HG03439 (cell line): ENCODE data around the gene MAN1A2.

Source experiments
- ATAC-seq: cut with Tn5 transposase; IDR thresholded peaks from one replicate; pipeline ENCODE4 v1.9.1; 2021; ENCODE audit warnings: mild to moderate bottlenecking, moderate library complexity; ENCODE audit not compliant: unreplicated experiment

Gene MAN1A2

DNA sequence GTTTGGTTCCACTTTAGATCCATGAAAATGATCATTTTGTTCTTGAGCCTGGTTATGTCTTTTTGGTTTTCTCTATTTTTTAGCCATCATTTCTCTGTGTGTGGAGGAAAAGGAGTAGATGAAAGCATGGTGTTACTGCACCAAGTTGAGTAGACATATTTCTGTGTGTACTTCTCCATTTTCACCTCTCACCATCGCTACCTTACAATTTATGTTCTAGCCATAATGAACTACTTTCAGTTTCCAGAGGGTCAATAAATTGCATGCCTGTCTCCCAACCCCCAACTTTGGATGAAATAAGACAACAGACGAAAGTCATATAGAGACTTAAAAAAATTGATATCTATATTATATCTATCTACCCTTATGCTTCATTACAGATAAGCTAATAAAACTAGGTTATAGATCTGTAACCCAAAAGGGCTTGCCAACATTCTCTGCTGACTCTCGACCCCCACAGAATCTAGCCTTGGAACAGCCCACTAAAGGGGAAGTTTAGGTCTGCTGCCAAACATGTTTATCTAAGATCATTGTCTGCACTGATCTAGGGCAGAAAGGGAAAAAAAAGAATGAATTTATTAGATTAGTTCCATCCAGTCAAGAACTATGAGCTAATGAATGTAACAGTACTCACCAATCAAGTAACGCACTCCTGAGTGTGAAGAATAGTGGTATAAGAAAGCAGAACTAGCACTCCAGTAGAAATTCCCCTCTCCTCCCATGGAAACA lies 7.5 kb upstream of the MAN1A2 start:
- ATAC-seq: no peak

DNA sequence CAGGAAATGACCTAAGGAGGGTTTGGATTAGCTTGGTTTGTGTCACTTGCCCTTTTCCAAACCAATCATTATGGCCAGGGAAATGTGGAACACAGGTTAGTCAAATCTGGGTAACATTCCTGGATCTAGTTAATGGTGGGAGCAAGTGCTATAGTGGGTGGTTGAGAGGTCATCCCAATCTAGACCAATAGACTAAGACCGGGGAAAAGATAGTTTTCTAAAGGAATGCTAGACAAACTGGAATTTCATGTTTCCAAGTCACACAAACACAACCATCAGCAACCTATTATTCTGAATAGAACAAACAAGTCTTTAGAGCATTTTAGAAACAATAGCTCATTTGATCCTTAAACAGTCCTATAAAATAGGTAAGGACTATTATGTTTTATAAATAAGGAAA lies 4.3 kb upstream of the MAN1A2 start:
- ATAC-seq: no peak

DNA sequence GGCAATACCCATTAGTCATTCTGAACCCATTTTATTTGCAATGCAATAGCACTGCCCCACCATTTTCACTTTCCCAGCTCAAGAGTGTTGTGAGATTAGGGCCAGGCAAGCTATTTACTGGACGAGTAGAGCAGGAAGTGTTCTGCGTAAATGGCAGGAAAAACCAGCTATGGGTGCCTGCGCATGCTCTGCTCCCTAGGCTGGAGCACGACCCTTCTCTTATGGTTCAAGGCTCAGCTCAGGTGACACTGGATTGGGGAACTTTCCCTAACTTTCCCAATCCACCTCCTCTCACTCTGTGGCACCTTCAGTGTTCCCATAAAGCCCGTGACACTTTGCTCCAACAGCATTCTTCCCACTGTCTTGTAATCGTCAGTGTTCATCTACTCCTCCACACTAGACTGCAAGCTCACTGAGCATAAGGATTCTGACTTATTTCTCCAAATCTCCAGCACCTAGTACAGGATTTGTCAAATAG lies 3.6 kb upstream of the MAN1A2 start:
- no peak for ATAC-seq

DNA sequence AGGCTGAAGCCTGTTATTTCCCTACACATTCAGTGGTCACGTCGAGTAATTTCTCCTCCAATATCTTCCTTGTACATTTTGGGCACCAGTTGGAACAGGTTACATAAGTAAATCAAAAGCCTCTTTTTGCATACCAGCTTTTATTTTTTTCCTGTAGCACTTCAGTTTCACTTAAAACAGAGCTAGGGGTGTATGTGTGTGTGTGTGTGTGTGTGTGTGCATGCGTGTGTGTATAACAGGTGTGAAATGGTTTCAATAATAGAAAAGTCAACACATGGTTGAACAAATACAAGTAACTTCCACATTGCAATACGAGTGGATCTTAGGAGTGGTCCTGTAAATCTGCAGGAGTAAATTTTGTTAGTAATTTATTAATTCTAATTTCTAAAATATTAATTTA lies 3.0 kb upstream of the MAN1A2 start:
- ATAC-seq: no peak

DNA sequence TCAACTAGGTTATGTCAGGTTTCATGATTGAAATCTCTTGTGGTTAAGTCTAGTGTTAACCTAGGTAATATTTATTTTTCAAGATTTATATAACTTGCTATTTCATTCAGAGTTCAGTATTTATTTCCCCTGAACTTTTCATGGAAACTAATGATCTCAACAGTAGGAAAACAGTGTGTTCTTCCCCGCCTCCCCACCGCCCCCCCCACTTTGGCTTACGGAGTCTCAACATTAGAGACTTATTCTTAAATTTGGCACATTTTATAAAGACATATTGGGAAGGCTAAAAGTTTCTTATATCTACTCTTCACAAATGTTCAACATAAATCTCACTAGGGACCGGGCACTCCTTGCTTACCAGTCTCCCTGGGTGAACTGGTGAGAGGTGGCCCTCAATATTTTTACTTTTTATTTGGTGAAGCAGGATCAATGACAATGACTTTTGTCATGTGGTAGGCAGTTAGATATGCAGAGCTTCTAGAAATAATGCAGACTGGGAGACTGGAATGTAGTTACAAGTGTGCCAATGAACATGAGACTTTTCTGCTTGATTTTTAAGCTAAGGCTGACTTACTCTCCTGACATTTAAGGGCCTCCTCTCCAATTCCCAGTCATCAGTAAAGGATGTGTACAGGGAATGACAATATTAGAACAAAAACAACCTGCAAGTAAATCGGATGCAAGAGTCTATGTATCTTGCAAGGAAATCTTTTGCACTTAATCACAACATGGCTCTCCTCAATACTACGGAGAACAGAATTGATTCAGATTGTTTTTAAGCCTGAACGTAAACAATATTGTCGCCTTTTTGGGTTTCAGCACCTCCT lies 1.7 kb upstream of the MAN1A2 start:
- no peak for ATAC-seq

DNA sequence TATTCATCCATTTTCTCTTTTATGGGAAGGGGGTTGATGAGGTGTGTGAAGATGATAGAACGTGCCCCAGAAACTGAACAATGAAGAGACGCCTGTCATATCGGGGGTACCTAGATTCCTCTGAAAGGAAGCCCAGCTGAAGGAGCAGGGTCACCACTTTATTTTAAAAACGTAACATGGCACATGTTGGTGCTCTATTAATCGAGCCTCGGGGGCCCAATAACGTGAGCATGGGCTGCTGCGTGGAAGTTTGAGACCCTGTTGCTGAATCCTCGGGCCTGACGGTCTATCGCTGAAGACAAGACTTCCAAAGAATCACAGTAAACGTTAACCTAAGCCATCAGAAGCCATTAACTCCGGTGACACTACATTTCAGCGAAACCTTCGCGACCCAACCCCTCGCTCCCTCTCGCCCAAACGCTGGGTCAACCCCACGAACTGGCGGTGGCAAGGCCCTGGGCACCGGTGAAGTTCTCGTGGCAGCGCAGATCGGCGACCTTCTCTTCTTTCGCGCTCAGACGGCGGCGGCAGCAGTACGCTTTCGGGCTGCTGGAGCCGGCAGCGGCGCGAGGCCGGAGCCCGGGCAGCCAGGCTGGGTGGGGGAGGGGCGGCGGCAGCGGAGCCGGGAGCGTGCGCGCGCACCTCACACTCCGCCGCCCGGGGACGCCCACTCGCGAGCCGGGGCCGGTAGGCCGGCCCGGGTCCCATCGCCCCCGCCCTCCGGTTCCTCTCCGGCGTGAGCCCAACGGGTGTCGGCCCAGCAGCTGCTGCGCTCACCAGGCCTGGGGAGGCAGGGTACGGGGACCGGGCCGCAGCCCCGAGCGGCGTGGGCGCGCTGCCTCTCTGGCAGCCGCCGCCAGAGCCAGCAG lies 838 bp upstream of the MAN1A2 start:
- ATAC-seq: peak; percentile 44

DNA sequence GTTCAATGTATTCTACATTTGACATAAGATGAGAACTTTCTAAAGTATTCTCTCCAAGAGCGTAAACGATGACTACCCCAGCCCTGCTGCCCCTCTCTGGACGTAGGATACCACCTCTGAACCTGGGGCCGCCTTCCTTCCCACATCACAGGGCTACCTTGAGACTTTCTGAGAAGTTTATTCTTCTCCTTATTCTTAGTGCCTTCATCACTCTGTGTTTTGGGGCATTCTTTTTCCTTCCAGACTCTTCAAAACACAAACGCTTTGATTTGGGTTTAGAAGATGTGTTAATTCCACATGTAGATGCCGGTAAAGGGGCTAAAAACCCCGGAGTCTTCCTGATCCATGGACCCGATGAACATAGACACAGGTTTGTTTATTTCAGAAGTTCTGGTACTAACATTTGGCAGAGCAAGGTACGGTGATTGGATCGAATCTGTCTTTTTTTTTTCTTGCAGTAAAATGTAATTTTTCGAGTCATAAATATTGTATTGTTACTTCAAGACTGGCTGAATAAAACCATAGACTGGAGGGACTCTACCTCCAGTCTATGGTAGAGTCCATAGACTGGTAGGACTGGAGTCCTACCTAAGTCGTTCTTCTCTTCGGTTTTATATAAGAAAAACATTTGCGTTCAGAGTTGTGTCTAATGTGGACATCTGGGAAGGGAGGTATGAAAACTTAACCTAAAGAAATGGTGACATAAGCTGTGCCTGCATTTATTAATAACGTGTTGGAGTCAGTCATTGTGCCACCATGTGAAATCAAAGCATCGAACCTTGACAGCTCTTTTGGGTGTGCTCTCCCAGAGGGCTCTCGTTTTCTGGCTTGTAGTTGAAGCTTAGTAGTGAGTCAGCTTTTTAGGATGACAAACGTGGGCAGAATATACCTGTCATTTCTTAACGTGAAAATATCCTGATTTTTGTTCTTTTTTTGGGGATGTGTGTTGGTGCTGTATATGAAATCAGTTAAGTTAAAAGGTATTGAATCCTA lies 1.2 kb downstream of the MAN1A2 start:
- ATAC-seq: no peak

DNA sequence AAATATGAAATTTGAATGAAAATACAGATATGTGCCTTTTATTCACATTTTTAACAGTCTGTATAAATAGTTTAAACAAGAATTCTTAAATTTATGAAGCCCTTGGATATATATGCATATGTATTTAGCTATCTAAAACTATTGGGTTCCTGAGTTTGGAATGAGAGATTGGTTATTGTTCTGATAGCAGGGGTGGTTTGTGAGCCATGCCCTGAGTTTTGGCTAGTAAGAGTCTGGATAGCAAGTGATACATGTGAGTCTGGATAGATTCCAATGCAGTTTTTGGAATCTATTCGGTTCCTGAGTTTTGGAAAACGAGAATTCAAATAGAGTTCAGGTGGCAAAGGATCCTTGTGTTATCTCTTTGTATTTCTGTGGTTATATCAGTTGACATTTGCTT lies 2.8 kb downstream of the MAN1A2 start:
- no peak for ATAC-seq

DNA sequence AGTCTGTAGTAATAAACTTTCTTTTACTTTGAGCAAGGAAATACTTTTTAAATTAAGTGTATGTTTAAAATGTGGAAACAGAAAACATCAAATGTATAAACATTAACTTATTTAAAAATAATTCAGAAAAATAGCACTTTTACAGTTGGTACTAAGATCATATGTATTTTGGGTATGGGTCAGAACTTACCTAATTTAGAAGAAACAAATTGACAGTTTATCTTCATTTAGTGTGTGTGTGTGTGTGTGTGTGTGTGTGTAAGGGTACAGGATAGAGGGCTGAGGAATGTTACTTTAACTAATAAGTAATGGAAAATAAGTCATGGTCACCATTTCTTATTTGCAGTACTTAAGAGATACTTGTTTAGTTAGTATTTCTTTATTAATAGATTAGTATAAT lies 3.3 kb downstream of the MAN1A2 start:
- ATAC-seq: no peak

DNA sequence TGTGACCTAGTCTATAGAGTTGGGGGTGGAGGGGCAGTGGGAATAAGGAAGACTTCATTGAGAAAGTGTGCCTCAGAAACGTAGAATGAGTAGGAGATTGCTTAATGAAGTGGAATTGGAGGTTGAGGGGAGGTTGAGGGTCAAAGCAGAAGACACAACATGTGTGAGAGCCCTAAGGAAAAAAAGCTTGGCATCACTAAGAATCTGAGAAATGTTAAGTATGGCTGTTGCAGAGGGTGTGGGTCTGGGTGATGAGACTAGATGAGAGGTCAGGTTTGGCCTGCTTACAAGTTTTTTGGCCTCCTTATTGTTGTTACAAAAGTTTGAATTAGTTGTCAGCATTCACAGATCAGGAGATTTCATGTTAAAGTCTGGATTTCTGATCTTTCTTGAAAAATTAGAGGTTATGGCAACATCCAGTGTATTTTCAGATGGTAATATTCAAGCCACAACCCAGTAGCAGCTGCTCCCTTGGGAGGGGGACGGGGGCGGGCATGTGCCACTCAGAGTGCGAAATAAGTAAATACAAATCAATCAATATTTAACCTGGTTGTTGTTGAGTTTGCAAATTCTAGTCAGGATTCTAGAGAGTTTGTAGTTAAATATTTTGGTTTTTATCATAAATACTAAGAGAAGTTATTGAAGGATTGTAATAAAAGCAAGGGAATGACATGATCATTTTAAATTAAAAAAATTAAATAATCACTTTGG lies 4.3 kb downstream of the MAN1A2 start:
- no peak for ATAC-seq

DNA sequence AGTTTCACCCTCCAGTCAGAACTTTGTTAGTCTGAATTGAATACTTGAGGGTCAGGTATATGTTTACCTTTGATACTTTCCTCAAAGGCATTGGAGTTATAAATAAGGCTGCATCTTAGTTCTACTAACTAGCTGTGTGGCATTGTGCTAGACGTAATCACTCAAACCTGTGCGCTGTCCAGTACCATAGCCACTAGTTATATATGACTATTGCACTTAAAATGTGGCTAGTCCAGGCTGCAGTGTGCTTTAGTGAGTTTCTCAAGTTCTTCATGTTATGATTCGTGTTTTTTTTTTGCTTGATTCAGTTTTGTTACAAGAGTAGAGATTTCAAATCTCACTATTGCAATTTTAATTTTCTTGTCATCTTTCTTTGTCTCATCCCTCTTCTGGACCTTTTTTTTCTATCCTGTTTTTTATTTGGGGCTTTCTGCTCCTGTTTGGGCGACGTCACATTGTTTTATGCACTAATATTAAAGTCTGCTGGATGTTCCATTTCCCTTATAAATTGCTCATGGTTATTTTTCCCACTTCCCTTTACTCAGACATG lies 5.7 kb downstream of the MAN1A2 start:
- no peak for ATAC-seq

DNA sequence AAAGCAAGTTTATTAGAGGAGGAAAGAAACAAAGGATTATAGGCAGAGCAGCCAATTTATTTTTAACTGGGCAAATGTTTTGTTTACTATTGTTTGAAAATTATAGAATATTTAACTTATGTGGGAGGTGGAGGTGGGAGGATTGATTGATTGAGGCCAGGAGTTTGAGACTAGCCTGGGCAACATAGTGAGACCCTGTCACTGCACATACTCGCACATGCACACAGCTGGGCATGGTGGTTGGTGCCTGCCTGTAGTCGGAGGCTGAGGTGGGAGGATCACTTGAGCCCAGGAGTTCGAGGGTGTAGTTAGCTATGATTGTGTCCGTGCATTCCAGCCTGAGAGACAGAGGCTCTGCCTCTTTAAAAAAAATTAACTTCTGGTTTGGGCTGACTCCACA lies 6.7 kb downstream of the MAN1A2 start:
- no peak for ATAC-seq

DNA sequence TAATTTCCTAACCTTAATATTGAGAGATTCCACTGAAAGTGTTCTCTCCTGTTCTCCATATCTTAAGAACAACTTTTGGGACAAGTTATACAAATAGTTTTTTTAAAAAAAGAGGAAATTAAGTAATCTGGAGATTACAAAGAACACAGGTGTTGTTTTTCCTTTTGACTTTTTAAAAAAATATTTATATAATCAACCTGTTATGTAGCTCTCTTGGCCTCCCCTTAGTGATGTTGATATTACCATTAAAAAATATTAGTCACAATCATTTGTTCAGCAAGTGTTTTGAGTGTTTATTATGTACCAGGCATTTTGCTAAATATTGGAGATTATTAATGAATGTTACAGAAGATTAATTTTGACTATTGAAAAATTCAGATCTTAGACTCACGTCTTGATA lies 8.1 kb downstream of the MAN1A2 start:
- ATAC-seq: no peak

DNA sequence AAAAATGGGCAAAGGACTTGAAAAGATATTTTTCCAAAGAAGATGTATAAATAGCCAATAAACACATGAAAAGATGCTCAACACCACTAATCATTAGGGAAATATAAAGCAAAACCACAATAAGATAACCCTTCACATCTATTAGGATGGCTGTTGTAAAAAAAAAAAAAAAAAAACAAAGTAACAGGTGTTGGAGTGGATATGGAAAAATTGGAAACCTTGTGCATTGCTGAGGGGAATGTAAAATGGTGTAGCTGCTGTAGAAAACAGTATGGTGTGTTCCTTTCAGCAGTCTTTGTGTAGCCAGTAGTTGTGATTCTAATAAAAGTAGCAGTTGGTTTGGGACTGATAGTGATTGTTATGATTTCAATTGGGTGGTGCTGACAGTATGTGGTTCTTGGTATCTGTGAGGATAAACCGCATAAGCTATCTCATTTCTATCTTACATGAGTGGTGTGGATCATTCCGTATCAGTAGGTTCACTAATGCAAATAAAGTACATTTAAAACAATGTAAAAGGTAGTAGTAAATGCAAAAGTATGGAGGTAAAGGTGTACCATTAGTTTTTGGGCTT lies 19.9 kb downstream of the MAN1A2 start:
- ATAC-seq: no peak

DNA sequence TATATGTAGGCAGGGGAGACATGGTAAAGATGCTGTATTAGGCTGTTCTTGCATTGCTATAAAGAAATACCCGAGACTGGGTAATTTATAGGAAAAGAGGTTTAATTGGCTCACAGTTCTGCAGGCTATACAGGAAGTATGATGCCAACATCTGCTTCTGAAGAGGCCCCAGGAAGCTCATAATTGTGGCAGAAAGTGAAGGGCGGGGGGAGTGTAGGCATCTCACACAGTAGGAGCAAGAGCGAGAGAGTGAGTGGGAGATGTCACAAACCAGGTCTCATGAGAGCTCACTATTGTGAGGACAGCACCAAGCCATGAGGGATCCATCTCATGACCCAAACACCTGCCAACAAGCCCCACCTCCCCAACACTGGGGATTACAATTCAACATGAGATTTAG lies 21.1 kb downstream of the MAN1A2 start:
- ATAC-seq: no peak

DNA sequence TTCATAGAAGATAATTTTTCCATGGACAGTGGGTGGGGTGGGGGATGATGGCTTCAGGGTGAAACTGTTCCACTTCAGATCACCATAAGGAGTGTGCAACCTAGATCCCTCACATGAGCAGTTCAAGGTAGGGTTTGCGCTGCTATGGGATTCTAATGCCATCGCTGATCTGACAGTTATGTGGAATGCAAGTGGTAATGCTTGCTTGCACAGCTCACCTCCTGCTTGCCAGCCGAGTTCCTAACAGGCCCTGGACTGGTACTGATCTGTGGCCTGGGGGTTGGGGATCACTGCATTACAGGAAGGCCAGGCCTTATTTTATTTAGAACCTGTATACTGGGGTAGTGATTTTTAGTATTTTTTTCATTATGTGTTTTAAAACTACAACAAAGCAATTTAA lies 22.0 kb downstream of the MAN1A2 start:
- no peak for ATAC-seq

DNA sequence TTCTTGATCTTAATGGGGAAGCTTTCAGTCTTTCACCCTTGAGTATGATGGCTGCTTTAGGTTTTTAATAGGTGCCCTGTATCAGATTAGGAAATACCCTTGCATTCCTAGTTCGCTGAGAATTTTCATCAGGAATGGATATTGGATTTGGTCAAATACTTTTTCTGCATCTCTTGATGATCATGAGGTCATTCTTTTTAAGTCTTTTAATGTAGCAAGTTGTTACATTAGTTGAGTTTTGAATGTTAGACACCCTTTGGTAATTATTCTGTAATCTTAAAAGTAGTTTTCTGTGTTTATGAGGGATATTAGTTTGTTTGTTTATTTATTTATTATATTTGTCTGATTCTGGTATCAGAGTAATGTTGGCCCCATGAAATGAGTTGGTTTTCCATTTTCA lies 22.5 kb downstream of the MAN1A2 start:
- ATAC-seq: no peak

DNA sequence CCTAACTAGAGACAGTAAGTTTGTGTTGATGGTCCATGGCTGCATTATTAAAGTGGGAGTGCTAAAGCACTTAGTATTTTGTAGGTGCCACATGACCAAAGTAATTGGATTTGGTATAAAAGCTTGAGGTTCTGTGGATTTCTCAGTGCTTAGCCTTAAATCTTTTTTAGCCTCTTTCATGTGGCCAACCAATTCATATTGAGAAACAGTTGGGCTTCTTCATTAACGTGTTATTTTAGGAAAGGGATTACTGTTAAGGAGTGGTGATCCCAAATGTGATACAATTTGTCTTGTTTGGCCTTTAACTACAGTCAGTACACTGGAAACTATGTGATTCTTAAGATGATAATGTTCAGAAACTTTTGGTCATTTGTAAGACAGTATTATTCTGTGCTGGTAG lies 25.5 kb downstream of the MAN1A2 start:
- ATAC-seq: no peak

DNA sequence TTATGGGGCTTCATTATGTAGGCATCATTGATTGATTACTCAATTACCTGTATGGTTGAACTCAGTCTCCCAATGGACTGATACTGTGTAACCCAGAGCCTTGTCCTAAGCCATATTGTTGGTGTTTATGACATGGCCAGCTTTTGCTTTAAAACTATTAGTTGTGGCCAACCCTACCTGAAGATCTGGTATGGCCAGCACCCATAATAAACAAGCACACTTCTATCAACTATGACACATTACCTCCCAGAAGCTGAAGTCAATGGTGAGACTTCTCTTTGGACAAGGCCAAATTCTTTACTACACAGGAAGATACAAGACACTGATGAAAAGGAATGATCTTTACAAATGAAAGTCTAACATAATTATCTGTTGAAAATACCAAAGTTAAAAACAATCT lies 28.8 kb downstream of the MAN1A2 start:
- no peak for ATAC-seq
